K562 (cell line): ENCODE results near the gene DLGAP5. TPM values are rescaled to one million over a fixed set of nuclear protein-coding genes. Genes with fewer than 3 reads are reported as not detected.

Source experiments
- ATAC-seq: fragments of 200-7000 bp; cut with Tn5 transposase; 3 replicates; pipeline ENCODE4 v1.9.1; 2020; ENCODE audit warnings: moderate library complexity
- BruUV-seq: library from RNA; stranded (reverse); fragments of 400-500 nt; replicated peaks from 2 replicates; lab custom pipeline; 2021; lab: Mats Ljungman, UMichigan
- CTCF ChIA-PET: fragments of 300-600 bp; formaldehyde crosslinking; extraction: SDS; loops from one replicate; lab custom pipeline; 2021; ENCODE audit warnings: low intra/inter-chr PET ratio; lab: Yijun Ruan, JAX
- POLR2A ChIA-PET: fragments of 300-600, 350-650 bp; sonication (Branson Sonifier 250); formaldehyde crosslinking; extraction: SDS; loops from one replicate; lab custom pipeline; 2021; ENCODE audit warnings: antibody characterized with exemption, inconsistent platforms; lab: Yijun Ruan, JAX
- DNase-seq, 4 experiments: peaks; one replicate each; pipeline versions ENCODE4 v3.0.0 to v3.0.0-alpha.2; 2011 to 2018; ENCODE audit warnings: low spot score in 3 of 4, mixed read lengths in 3 of 4; ENCODE audit errors: extremely low read depth in 1 of 4
- FAIRE-seq: peaks from 2 replicates; lab custom pipeline; 2011; peaks lifted over from hg19 to GRCh38; lab: Jason Lieb, UNC
- H2AFZ ChIP-seq: 2 replicates; pipeline ENCODE4 v1.6.0; 2011; ENCODE audit warnings: low read depth, low read length, control low read depth, inconsistent platforms
- H3K27ac ChIP-seq: fragments of 200-600 bp; 3 replicates; pipeline ENCODE4 v1.8.0; 2011; ENCODE audit warnings: low read depth, mild to moderate bottlenecking, control low read depth, inconsistent platforms, low read length, moderate library complexity, mixed read lengths; ENCODE audit errors: extremely low read depth
- H3K27me3 ChIP-seq, 2 experiments: fragments of 300-600 bp in 1 of 2; 2 replicates in 1 of 2; 3 replicates in 1 of 2; pipeline versions ENCODE4 v1.6.0 to v1.8.0; 2011; ENCODE audit warnings: inconsistent platforms in 2 of 2, low read length in 2 of 2, mild to moderate bottlenecking in 1 of 2, mixed read lengths in 1 of 2, moderate library complexity in 1 of 2; ENCODE audit not compliant: control insufficient read depth in 2 of 2, insufficient read depth in 2 of 2
- H3K36me3 ChIP-seq: fragments of 300-600 bp; 3 replicates; pipeline ENCODE4 v1.8.0; 2011; ENCODE audit warnings: mild to moderate bottlenecking, low read length, inconsistent platforms; ENCODE audit not compliant: control insufficient read depth, insufficient read depth
- H3K4me1 ChIP-seq, 2 experiments: fragments of 200-600 bp in 1 of 2; replicated peaks in 1 of 2; 2 replicates in 1 of 2; 3 replicates in 1 of 2; pipeline versions ENCODE4 v1.5.1 to v1.8.0; 2011; ENCODE audit warnings: inconsistent platforms in 2 of 2, low read length in 2 of 2, mild to moderate bottlenecking in 1 of 2, mixed read lengths in 1 of 2, moderate library complexity in 1 of 2; ENCODE audit not compliant: control insufficient read depth in 2 of 2, insufficient read depth in 2 of 2
- H3K4me2 ChIP-seq: 2 replicates; pipeline ENCODE4 v1.6.1; 2011; ENCODE audit warnings: low read length, control low read depth, inconsistent platforms, mixed read lengths; ENCODE audit not compliant: insufficient read depth
- H3K4me3 ChIP-seq: fragments of 200-600 bp; sonication (generic), shearing (Covaris generic); 2 replicates; pipeline ENCODE4 v1.5.1; 2016; ENCODE audit warnings: control low read depth, inconsistent platforms
- H3K79me2 ChIP-seq: fragments of 200-600 bp; 3 replicates; pipeline ENCODE4 v1.8.0; 2011; ENCODE audit warnings: low read length, inconsistent platforms; ENCODE audit not compliant: control insufficient read depth, insufficient read depth
- H3K9ac ChIP-seq, 2 experiments: 2 replicates each; pipeline versions ENCODE4 v1.6.0 to v1.6.1; 2011; ENCODE audit warnings: low read depth in 2 of 2, low read length in 2 of 2, control low read depth in 1 of 2, inconsistent platforms in 1 of 2, mild to moderate bottlenecking in 1 of 2, mixed read lengths in 1 of 2; ENCODE audit not compliant: insufficient read depth in 1 of 2
- H3K9me1 ChIP-seq: one replicate; pipeline ENCODE4 v1.6.0; 2011; ENCODE audit warnings: inconsistent platforms, mild to moderate bottlenecking, low read length, moderate library complexity; ENCODE audit not compliant: control insufficient read depth, insufficient read depth
- H3K9me3 ChIP-seq: replicated peaks from 2 replicates; pipeline ENCODE4 v1.5.1; 2011; ENCODE audit warnings: low read depth, low read length, inconsistent platforms; ENCODE audit not compliant: control insufficient read depth, insufficient read depth
- H4K20me1 ChIP-seq: replicated peaks from 2 replicates; pipeline ENCODE4 v1.6.1; 2011; ENCODE audit warnings: low read length, inconsistent platforms, mixed read lengths; ENCODE audit not compliant: control insufficient read depth, insufficient read depth
- ARID2 ChIP-seq: fragments of 450-650 bp; IDR thresholded peaks from 2 replicates; pipeline ENCODE4 v1.6.1; 2017; ENCODE audit warnings: antibody characterized with exemption, mild to moderate bottlenecking
- L3MBTL2 ChIP-seq: fragments of 450-650 bp; IDR thresholded peaks from 2 replicates; pipeline ENCODE4 v1.6.1; 2016; ENCODE audit warnings: mild to moderate bottlenecking, moderate library complexity
- MAFF ChIP-seq: IDR thresholded peaks from 2 replicates; pipeline ENCODE4 v1.6.1; 2012; ENCODE audit warnings: low read length, improper control_type of control experiment
- NR4A1 ChIP-seq, 2 experiments: fragments of 250-450 bp in 1 of 2; fragments of 450-650 bp in 1 of 2; sonication (Bioruptor Pico) in 1 of 2; IDR thresholded peaks; 2 replicates each; pipeline versions ENCODE4 v1.4.0 to v1.6.1; 2016 to 2020; ENCODE audit warnings: mild to moderate bottlenecking in 2 of 2, missing compliant biosample characterization in 1 of 2, missing genetic modification characterization in 1 of 2, moderate library complexity in 1 of 2
- SREBF1 ChIP-seq: fragments of 150-350 bp; IDR thresholded peaks from 2 replicates; pipeline ENCODE4 v1.6.1; 2014; ENCODE audit warnings: antibody characterized with exemption, low read depth, low read length, borderline replicate concordance
- UBTF ChIP-seq, 2 experiments: IDR thresholded peaks; 2 replicates each; pipeline ENCODE4 v1.6.1; 2012; ENCODE audit warnings: improper control_type of control experiment in 2 of 2, low read depth in 2 of 2, low read length in 2 of 2, borderline replicate concordance in 1 of 2
- ZNF3 ChIP-seq: fragments of 250-450 bp; sonication (Bioruptor Pico); IDR thresholded peaks from 2 replicates; pipeline ENCODE4 v1.5.0; 2021; ENCODE audit warnings: mild to moderate bottlenecking, moderate library complexity
- WGBS: fragments of 100-300 bp; shearing (Covaris generic); methylation state at CpG from one replicate; pipeline ENCODE4 v1.1.6; 2016; ENCODE audit warnings: low coverage, mixed read lengths; ENCODE audit not compliant: insufficient coverage; ENCODE audit errors: missing lambda C conversion rate; 5-methylcytosine and 5-hydroxymethylcytosine counted together
- in situ Hi-C: fragments of 300-500 bp; cut with MboI; formaldehyde crosslinking; loops from 4 replicates; pipeline ENCODE4 v1.15.0; 2018; ENCODE audit warnings: inconsistent platforms, mixed read lengths
- intact Hi-C: fragments of 100-400 bp; cut with micrococcal nuclease; formaldehyde crosslinking; loops from 2 replicates; pipeline ENCODE4 v1.14.2; 2022
- polyA plus RNA-seq, 8 experiments: library from polyadenylated mRNA; depleted of rRNA in 4 of 8; stranded (reverse) in 5 of 8; unstranded in 3 of 8; fragments of >200 nt; fragmentation: Nextera tagmentation in 2 of 8; fragmentation: Illumina TruSeq in 1 of 8; extraction: Ambion mirVana in 2 of 8; extraction: Trizol in 1 of 8; gene quantifications; 2 replicates each; pipeline versions ENCODE4 v1.2.1 to v1.2.3, GENCODE V29; 2011 to 2014; ENCODE audit warnings: inconsistent platforms in 1 of 8, missing spikeins in 1 of 8
- total RNA-seq, 7 experiments: library from RNA; depleted of rRNA in 6 of 7; stranded (reverse); fragments of >200 nt in 6 of 7; fragmentation: Illumina TruSeq in 2 of 7; extraction: Trizol in 2 of 7; gene quantifications; 2 replicates each; pipeline versions ENCODE4 v1.2.1 to v1.2.3, GENCODE V29; 2011 to 2021; ENCODE audit warnings: low replicate concordance in 1 of 7
- TF ChIP-seq, protein P1 (sequence below): fragments of 150-350 bp; IDR thresholded peaks from 2 replicates; pipeline ENCODE4 v1.6.1; 2014; ENCODE audit warnings: low read depth, mild to moderate bottlenecking, low read length, borderline replicate concordance
- TF ChIP-seq, protein P2 (sequence below): fragments of 450-650 bp; IDR thresholded peaks from 2 replicates; pipeline ENCODE4 v1.6.1; 2016; ENCODE audit warnings: mild to moderate bottlenecking
- TF ChIP-seq, protein P3 (sequence below): fragments of 450-650 bp; conservative IDR thresholded peaks from 2 replicates; pipeline ENCODE4 v1.6.1; 2016; ENCODE audit warnings: missing genetic modification characterization, low read depth, mild to moderate bottlenecking, control low read depth, missing compliant biosample characterization

DLGAP5 gene
- total and polyA plus RNA-seq, 9 of the 15 experiments (the other 6 are each of a cell fraction or from before 2014, with no cell fraction given) = 39.1 to 80.0 (median 59.9) TPM

- peaks cover 13% of the 10 kb centered on the region for H3K9me3 ChIP-seq
- no TSS peak for BruUV-seq
- 4% methylated on average over 11 of the region's 13 CpGs for WGBS
- in situ Hi-C loops = no loop called here
- H3K9me1 ChIP-seq = no peaks in the 10 kb centered on the region
- H3K27ac ChIP-seq = peak overlapping the region; percentile 99
- intact Hi-C loops = loop anchor here (5.0 kb wide), 2 partner anchors 51 to 324 kb away; partner anchors contain the start of gene MAPK1IP1L
- FAIRE-seq (peak; percentile 96), ATAC-seq (peak; percentile 95), DNase-seq (peak; percentile 78 to 91 (median 81))
- no peaks in the 10 kb centered on the region for H4K20me1 ChIP-seq
- peak overlapping the region; percentile 18; the same call in 1 of the 2 replicates for H3K4me3 ChIP-seq
- H3K79me2 ChIP-seq = no peaks in the 10 kb centered on the region
- peak overlapping the region; percentile 45 to 82 for H3K9ac ChIP-seq
- ChIA-PET CTCF (no interaction called here), POLR2A (interaction anchor here (0.7 to 1.4 kb wide), 7 partner anchors 10 to 170 kb away, joined by 3 to 7 read pairs (median 3); no protein-coding TSS in a partner anchor)
- H3K4me2 ChIP-seq = peak overlapping the region; percentile 72
- H3K4me1 ChIP-seq = peaks cover 9 to 41% of the 10 kb centered on the region in 2 experiments
- peak overlapping the region; percentile 98 for H2AFZ ChIP-seq
- H3K36me3 ChIP-seq = peaks cover 5% of the 10 kb centered on the region; the same call in 1 of the 3 replicates
- no peaks in the 10 kb centered on the region for H3K27me3 ChIP-seq
- TF ChIP-seq L3MBTL2 (peak; percentile 84), SREBF1 (no peak), NR4A1 (CRISPR knock-in tag; IDR thresholded peaks at IDR 0.05) (no peak), NR4A1 (tag; IDR thresholded peaks at IDR 0.05) (peak; percentile 51; the same call in 1 of the 2 replicates), UBTF (IDR thresholded peaks at IDR 0.05; ENCODE audit: borderline replicate concordance in 1 of 2, low read depth in 2 of 2, low read length in 2 of 2) (0 out of 4 replicates have a peak, but pooled peaks of 1 of the 2 experiments have one; percentile 36), ZNF3 (CRISPR knock-in tag) (no peak), MAFF (peak; percentile 46; the same call in 1 of the 2 replicates), ARID2 (no peak)
- TF ChIP-seq, protein P1, sequence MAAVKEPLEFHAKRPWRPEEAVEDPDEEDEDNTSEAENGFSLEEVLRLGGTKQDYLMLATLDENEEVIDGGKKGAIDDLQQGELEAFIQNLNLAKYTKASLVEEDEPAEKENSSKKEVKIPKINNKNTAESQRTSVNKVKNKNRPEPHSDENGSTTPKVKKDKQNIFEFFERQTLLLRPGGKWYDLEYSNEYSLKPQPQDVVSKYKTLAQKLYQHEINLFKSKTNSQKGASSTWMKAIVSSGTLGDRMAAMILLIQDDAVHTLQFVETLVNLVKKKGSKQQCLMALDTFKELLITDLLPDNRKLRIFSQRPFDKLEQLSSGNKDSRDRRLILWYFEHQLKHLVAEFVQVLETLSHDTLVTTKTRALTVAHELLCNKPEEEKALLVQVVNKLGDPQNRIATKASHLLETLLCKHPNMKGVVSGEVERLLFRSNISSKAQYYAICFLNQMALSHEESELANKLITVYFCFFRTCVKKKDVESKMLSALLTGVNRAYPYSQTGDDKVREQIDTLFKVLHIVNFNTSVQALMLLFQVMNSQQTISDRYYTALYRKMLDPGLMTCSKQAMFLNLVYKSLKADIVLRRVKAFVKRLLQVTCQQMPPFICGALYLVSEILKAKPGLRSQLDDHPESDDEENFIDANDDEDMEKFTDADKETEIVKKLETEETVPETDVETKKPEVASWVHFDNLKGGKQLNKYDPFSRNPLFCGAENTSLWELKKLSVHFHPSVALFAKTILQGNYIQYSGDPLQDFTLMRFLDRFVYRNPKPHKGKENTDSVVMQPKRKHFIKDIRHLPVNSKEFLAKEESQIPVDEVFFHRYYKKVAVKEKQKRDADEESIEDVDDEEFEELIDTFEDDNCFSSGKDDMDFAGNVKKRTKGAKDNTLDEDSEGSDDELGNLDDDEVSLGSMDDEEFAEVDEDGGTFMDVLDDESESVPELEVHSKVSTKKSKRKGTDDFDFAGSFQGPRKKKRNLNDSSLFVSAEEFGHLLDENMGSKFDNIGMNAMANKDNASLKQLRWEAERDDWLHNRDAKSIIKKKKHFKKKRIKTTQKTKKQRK = no peak
- TF ChIP-seq, protein P2, sequence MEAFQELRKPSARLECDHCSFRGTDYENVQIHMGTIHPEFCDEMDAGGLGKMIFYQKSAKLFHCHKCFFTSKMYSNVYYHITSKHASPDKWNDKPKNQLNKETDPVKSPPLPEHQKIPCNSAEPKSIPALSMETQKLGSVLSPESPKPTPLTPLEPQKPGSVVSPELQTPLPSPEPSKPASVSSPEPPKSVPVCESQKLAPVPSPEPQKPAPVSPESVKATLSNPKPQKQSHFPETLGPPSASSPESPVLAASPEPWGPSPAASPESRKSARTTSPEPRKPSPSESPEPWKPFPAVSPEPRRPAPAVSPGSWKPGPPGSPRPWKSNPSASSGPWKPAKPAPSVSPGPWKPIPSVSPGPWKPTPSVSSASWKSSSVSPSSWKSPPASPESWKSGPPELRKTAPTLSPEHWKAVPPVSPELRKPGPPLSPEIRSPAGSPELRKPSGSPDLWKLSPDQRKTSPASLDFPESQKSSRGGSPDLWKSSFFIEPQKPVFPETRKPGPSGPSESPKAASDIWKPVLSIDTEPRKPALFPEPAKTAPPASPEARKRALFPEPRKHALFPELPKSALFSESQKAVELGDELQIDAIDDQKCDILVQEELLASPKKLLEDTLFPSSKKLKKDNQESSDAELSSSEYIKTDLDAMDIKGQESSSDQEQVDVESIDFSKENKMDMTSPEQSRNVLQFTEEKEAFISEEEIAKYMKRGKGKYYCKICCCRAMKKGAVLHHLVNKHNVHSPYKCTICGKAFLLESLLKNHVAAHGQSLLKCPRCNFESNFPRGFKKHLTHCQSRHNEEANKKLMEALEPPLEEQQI = no peak
- TF ChIP-seq, protein P3, sequence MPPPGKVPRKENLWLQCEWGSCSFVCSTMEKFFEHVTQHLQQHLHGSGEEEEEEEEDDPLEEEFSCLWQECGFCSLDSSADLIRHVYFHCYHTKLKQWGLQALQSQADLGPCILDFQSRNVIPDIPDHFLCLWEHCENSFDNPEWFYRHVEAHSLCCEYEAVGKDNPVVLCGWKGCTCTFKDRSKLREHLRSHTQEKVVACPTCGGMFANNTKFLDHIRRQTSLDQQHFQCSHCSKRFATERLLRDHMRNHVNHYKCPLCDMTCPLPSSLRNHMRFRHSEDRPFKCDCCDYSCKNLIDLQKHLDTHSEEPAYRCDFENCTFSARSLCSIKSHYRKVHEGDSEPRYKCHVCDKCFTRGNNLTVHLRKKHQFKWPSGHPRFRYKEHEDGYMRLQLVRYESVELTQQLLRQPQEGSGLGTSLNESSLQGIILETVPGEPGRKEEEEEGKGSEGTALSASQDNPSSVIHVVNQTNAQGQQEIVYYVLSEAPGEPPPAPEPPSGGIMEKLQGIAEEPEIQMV (tag) = no peak
Measured at GRCh38 chr14:55103005-55103640, 88.3 kb downstream of the DLGAP5 start.
